HG02763 (cell line): ENCODE measurements around the gene PODXL2.
A peak's percentile ranks its signal among the peaks of the same experiment; 100 is the strongest.

Source experiments
- ATAC-seq: cut with Tn5 transposase; IDR thresholded peaks from one replicate; pipeline ENCODE4 v1.9.1; 2021; ENCODE audit warnings: mild to moderate bottlenecking, moderate library complexity; ENCODE audit not compliant: unreplicated experiment

PODXL2 gene

GRCh38 chr3:127687228-127687737 lies 58.3 kb downstream of the PODXL2 start:
- ATAC-seq = no peak

- no peak for ATAC-seq
These were observed 59.0 kb downstream of the PODXL2 start for GRCh38 chr3:127688022-127688415.

DNA sequence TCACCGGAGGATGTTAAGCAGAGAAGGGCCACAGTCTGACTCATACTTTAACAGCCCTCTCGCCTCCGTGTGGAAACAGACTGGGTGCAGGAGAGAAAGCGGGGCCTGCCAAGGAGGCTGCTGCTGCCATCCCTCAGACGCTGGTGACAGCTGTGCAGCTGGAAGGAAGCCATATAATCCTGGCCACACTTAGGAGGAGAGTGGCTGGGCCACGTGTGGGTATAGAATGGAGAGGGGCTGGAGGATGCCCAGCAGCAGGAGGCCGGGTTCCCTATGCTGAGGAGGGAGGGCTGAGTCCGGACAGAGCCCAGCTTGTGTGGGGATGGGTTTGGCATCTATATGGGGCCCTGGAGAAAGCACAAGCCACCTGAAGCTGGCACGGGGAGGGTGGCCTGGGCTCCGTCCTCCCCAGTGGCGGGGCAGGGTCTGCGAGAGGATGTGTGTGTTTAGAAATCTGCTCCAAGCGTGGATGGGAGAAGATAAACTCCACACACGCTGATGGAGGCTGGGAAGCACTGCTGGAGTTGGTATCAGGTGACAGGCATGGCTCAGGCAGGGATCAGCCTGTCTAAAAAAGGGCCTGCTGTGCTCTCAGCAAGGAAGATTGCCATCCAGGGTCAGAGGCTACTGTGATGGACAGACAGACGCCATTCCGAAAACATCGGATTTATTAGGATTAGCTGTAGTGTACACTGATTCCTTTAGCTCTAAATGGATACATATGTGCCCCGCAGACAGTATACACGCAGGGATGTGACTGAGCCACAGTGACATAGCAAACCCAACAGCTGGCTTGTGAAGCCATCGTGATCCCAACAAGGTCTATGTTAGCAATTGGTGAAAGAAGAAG lies 59.7 kb downstream of the PODXL2 start:
- no peak for ATAC-seq

GRCh38 chr3:127689266-127689860 lies 60.4 kb downstream of the PODXL2 start:
- ATAC-seq = no peak

DNA sequence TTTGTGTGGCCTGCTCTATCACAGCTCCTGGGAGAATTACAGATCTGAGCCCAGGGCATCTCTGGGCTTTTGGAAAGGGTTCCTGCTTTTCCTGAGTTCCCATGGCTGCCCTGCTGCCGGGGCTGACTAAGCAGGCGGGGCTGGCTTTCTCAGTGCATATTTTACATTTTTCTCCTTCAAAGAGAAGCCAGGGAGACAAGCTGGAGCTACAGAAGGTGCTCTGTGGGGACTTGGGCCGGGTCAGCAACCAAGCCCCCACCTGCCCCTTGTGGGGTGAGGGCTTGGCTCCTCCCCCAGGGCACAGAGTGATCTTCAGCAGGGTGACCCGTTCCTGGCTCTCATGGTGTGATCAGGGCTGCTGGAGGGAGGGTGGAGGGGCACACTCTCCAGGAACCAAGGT lies 61.1 kb downstream of the PODXL2 start:
- ATAC-seq = no peak

DNA sequence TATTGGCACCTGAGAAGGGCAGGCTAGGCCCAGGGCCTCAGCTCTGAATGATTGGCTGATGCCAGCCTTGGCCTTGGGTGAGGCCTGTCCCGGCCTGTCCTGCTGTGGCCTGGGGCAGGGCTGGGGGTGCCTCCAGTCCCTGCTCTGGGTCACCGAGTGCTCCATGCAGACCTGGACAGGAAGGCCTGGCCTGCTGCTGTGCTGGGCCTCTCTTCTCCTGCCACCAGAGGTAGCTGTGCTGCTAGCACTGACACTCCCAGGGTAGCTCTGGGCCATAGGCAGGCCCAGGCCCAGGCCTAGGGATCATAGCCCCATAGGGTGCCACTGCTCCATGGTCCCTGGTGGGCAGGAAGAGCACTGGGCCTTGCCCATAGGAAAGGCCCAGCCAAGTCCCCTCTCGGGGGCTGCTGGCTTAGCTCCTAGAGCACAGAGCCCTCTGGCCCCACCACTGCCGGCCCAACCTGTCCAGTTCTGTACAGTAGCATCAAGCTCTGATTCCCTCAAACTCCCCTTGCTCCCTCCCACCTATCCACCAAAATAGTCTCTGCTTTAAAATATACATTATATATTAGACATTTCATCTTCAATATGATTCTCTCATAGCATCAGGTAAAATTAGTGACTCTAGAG lies 62.0 kb downstream of the PODXL2 start:
- no peak for ATAC-seq

GRCh38 chr3:127691489-127691888 lies 62.5 kb downstream of the PODXL2 start:
- no peak for ATAC-seq

GRCh38 chr3:127691974-127692373 lies 63.0 kb downstream of the PODXL2 start:
- ATAC-seq = no peak

- no peak for ATAC-seq
These were observed 63.7 kb downstream of the PODXL2 start for GRCh38 chr3:127692501-127693335.

GRCh38 chr3:127693336-127693843 lies 64.4 kb downstream of the PODXL2 start:
- ATAC-seq = no peak

GRCh38 chr3:127694467-127695215 lies 65.7 kb downstream of the PODXL2 start:
- no peak for ATAC-seq

DNA sequence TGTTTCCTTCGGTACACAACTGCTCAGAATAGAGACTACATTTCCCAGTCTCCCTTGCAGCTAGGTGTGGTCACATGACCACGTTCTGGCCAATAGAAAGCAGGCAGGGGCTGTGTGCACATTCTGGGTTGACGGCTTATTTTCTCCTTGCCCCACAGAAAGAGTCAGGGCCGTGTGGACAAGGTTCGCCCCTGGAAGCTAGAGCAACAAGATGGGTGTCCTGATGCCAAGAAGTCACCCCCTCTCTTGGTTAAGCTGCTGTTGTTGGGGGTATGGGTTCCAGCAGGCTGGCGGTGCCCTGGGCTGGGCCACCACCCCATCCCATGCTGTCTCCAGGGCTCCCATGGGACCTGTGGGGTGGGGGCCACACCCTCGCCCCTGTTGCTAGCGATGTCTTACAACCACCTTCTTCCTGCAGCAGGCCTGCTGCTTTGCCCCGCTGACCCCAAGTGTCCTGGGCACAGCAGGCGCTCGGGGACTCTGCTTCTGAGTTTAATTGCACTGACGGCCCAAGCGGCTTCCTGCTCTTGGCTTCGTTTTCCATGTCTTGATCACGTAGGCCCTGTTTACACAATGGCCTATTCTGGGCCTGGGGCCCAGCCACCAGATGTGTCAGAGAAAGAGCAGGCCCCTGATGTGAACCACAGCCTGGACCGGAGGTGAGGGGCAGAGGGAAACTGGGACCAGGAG lies 68.7 kb downstream of the PODXL2 start:
- peak; percentile 45 for ATAC-seq

GRCh38 chr3:127698286-127698685 lies 69.3 kb downstream of the PODXL2 start:
- ATAC-seq = no peak

DNA sequence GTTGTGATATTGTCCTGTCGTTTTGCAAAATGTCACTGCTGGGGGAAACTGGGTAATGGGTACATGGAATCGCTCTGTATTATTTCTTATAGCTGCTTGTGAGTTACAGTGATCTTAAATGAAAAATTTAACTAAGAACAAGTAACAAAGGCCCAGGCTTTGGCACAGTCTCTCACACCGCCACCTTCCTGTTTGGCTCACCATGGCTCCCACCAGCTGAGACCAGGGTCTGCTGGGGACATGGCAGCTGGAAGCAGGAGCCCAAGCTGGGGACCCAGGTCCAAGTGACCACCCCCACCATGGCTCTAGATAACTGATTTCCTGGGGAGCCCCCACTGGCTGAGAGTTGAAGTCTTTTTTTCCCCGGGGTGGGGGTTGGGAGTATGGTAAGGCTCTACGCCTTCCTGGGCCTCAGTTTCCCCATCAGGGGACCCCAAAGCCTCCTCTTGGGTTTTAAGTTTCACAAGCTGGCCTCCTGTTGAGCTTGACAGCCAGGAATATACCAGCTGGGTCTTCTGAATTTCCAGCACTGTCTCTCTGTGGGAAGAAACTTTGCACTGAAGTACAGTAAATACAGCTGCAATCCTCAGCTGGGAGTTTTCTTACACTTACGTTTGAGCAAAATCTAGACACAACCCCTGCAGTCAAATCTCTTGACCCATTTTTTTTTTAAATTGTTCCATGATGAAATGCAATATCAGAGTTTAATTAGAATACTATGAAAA lies 69.9 kb downstream of the PODXL2 start:
- ATAC-seq = no peak

GRCh38 chr3:127699416-127700300 lies 70.7 kb downstream of the PODXL2 start:
- no peak for ATAC-seq

GRCh38 chr3:127700406-127700805 lies 71.4 kb downstream of the PODXL2 start:
- ATAC-seq = no peak

- ATAC-seq = no peak
These were observed 72.4 kb downstream of the PODXL2 start for GRCh38 chr3:127701280-127701911.
